Measurements from ENCODE around the gene RDM1.

The RDM1 gene

GRCh38 chr17:35923609-35924114 is 6.9 kb downstream of the RDM1 start:
- no peaks in the 10 kb centered on the region for H3K27me3 ChIP-seq (ENCODE audit: insufficient read depth, poor library complexity, severe bottlenecking)
- TF ChIP-seq REST (IDR thresholded peaks at IDR 0.05; ENCODE audit: insufficient replicate concordance, low read depth) (no peak), CTCF (IDR thresholded peaks at IDR 0.05; ENCODE audit: insufficient read depth, low read length) (no peak), GABPA (IDR thresholded peaks at IDR 0.05; ENCODE audit: low read depth) (no peak), SPI1 (IDR thresholded peaks at IDR 0.05; ENCODE audit: borderline replicate concordance, low read depth) (no peak), POLR2AphosphoS5 (IDR thresholded peaks at IDR 0.05; ENCODE audit: low read depth) (no peak)
- H3K27ac ChIP-seq (replicated peaks): no peak overlapping the region
- no peak overlapping the region for H3K4me3 ChIP-seq (replicated peaks; ENCODE audit: insufficient read depth, low read length)
- no peak for DNase-seq (ENCODE audit: low read depth in 1 of 2, low spot score in 1 of 2)

- no peak overlapping the region for H3K27ac ChIP-seq (replicated peaks)
- TF ChIP-seq GABPA (IDR thresholded peaks at IDR 0.05; ENCODE audit: low read depth) (no peak), POLR2AphosphoS5 (IDR thresholded peaks at IDR 0.05; ENCODE audit: low read depth) (no peak), REST (IDR thresholded peaks at IDR 0.05; ENCODE audit: insufficient replicate concordance, low read depth) (no peak), SPI1 (IDR thresholded peaks at IDR 0.05; ENCODE audit: borderline replicate concordance, low read depth) (no peak), CTCF (IDR thresholded peaks at IDR 0.05; ENCODE audit: insufficient read depth, low read length) (no peak)
- no peak overlapping the region for H3K4me3 ChIP-seq (replicated peaks; ENCODE audit: insufficient read depth, low read length)
- no peak for DNase-seq (ENCODE audit: low read depth in 1 of 2, low spot score in 1 of 2)
- H3K27me3 ChIP-seq (ENCODE audit: insufficient read depth, poor library complexity, severe bottlenecking): no peaks in the 10 kb centered on the region
Observed at GRCh38 chr17:35920229-35920628, 10.3 kb downstream of the RDM1 start.

- no peak for DNase-seq (ENCODE audit: low read depth in 1 of 2, low spot score in 1 of 2)
- no peak for TF ChIP-seq GABPA (IDR thresholded peaks at IDR 0.05; ENCODE audit: low read depth)
- TF ChIP-seq CTCF (IDR thresholded peaks at IDR 0.05; ENCODE audit: insufficient read depth, low read length): no peak
- no peak for TF ChIP-seq SPI1 (IDR thresholded peaks at IDR 0.05; ENCODE audit: borderline replicate concordance, low read depth)
- TF ChIP-seq REST (IDR thresholded peaks at IDR 0.05; ENCODE audit: insufficient replicate concordance, low read depth): no peak
- no peak for TF ChIP-seq POLR2AphosphoS5 (IDR thresholded peaks at IDR 0.05; ENCODE audit: low read depth)
- Histone ChIP-seq H3K27me3 (ENCODE audit: insufficient read depth, poor library complexity, severe bottlenecking) (no peaks in the 10 kb centered on the region), H3K4me3 (replicated peaks; ENCODE audit: insufficient read depth, low read length) (no peak overlapping the region), H3K27ac (replicated peaks) (no peak overlapping the region)
Observed at GRCh38 chr17:35918665-35919064, 11.9 kb downstream of the RDM1 start.
